ENCODE results near the gene PKDCC. TPM values are rescaled to one million over a fixed set of nuclear protein-coding genes. Genes with fewer than 3 reads are reported as not detected.

The PKDCC gene
- total RNA-seq, 2 experiments from 2014 or later: not detected

GRCh38 chr2:42045848-42046748 lies 1.7 kb upstream of the PKDCC start:
- H3K27ac Mint-ChIP-seq: no peak overlapping the region
- CTCF ChIA-PET: interaction anchor here (0.9 to 1.3 kb wide), 4 partner anchors 40 to 177 kb away, joined by 3 to 4 read pairs (median 4); no protein-coding TSS in a partner anchor
- peaks cover 10% of the 10 kb centered on the region for H3K4me1 Mint-ChIP-seq (ENCODE audit: low read depth)
- H3K4me3 Mint-ChIP-seq: no peak overlapping the region
- POLR2A ChIA-PET: interaction anchor here (0.6 kb wide), 1 partner anchor 271 kb away, joined by 3 read pairs; no protein-coding TSS in a partner anchor
- H3K27me3 Mint-ChIP-seq: peaks cover 47% of the 10 kb centered on the region
- intact Hi-C loops (cut with micrococcal nuclease): no loop called here
- no peak for DNase-seq
- H3K9me3 Mint-ChIP-seq: no peaks in the 10 kb centered on the region
- no peaks in the 10 kb centered on the region for H3K36me3 Mint-ChIP-seq

GRCh38 chr2:42046819-42047487 lies 868 bp upstream of the PKDCC start:
- Mint-ChIP-seq H3K9me3 (no peaks in the 10 kb centered on the region), H3K27ac (no peak overlapping the region), H3K36me3 (no peaks in the 10 kb centered on the region), H3K4me3 (peak overlapping the region; percentile 37), H3K4me1 (ENCODE audit: low read depth) (peaks cover 10% of the 10 kb centered on the region), H3K27me3 (peaks cover 51% of the 10 kb centered on the region)
- ChIA-PET CTCF (interaction anchor here (0.9 to 1.7 kb wide), 2 partner anchors 40 to 179 kb away, joined by 4 read pairs; no protein-coding TSS in a partner anchor), POLR2A (interaction anchor here (0.6 kb wide), 1 partner anchor 270 kb away, joined by 3 read pairs; no protein-coding TSS in a partner anchor)
- no peak for DNase-seq
- intact Hi-C loops (cut with micrococcal nuclease): no loop called here

- peak overlapping the region; percentile 26 for H3K4me3 Mint-ChIP-seq
- no peaks in the 10 kb centered on the region for H3K36me3 Mint-ChIP-seq
- no peaks in the 10 kb centered on the region for H3K9me3 Mint-ChIP-seq
- peaks cover 10% of the 10 kb centered on the region for H3K4me1 Mint-ChIP-seq (ENCODE audit: low read depth)
- no peak overlapping the region for H3K27ac Mint-ChIP-seq
- no peak for DNase-seq
- ChIA-PET CTCF (interaction anchor here (1.7 kb wide), 1 partner anchor 181 kb away, joined by 4 read pairs; no protein-coding TSS in a partner anchor), POLR2A (no interaction called here)
- intact Hi-C loops (cut with micrococcal nuclease): no loop called here
- H3K27me3 Mint-ChIP-seq: peaks cover 50% of the 10 kb centered on the region
Observed at GRCh38 chr2:42048299-42049220, 739 bp downstream of the PKDCC start.

- DNase-seq: no peak
- no peak overlapping the region for H3K4me3 Mint-ChIP-seq
- H3K9me3 Mint-ChIP-seq: no peaks in the 10 kb centered on the region
- peaks cover 47% of the 10 kb centered on the region for H3K27me3 Mint-ChIP-seq
- H3K27ac Mint-ChIP-seq: no peak overlapping the region
- intact Hi-C loops (cut with micrococcal nuclease): no loop called here
- no peaks in the 10 kb centered on the region for H3K36me3 Mint-ChIP-seq
- ChIA-PET POLR2A (no interaction called here), CTCF (no interaction called here)
- peaks cover 10% of the 10 kb centered on the region for H3K4me1 Mint-ChIP-seq (ENCODE audit: low read depth)
Observed at GRCh38 chr2:42049221-42050009, 1.6 kb downstream of the PKDCC start.

- H3K4me3 Mint-ChIP-seq: no peak overlapping the region
- H3K27ac Mint-ChIP-seq: no peak overlapping the region
- DNase-seq: no peak
- CTCF ChIA-PET: no interaction called here
- intact Hi-C loops (cut with micrococcal nuclease): no loop called here
- H3K27me3 Mint-ChIP-seq: peaks cover 42% of the 10 kb centered on the region
- no peaks in the 10 kb centered on the region for H3K9me3 Mint-ChIP-seq
- no peaks in the 10 kb centered on the region for H3K36me3 Mint-ChIP-seq
- POLR2A ChIA-PET: no interaction called here
- H3K4me1 Mint-ChIP-seq (ENCODE audit: low read depth): peaks cover 10% of the 10 kb centered on the region
Observed at GRCh38 chr2:42050010-42050702, 2.3 kb downstream of the PKDCC start.

GRCh38 chr2:42050703-42051542 lies 3.1 kb downstream of the PKDCC start:
- Mint-ChIP-seq H3K4me1 (ENCODE audit: low read depth) (peaks cover 10% of the 10 kb centered on the region), H3K4me3 (no peak overlapping the region), H3K27me3 (peaks cover 39% of the 10 kb centered on the region), H3K9me3 (no peaks in the 10 kb centered on the region), H3K36me3 (no peaks in the 10 kb centered on the region), H3K27ac (no peak overlapping the region)
- ChIA-PET POLR2A (no interaction called here), CTCF (no interaction called here)
- no peak for DNase-seq
- intact Hi-C loops (cut with micrococcal nuclease): no loop called here

GRCh38 chr2:42051543-42052235 lies 3.9 kb downstream of the PKDCC start:
- ChIA-PET POLR2A (interaction anchor here (0.6 kb wide), 1 partner anchor 180 kb away, joined by 3 read pairs; no protein-coding TSS in a partner anchor), CTCF (no interaction called here)
- no peaks in the 10 kb centered on the region for H3K36me3 Mint-ChIP-seq
- H3K9me3 Mint-ChIP-seq: no peaks in the 10 kb centered on the region
- no peak overlapping the region for H3K27ac Mint-ChIP-seq
- peaks cover 34% of the 10 kb centered on the region for H3K27me3 Mint-ChIP-seq
- no peak for DNase-seq
- H3K4me1 Mint-ChIP-seq (ENCODE audit: low read depth): peaks cover 10% of the 10 kb centered on the region
- no peak overlapping the region for H3K4me3 Mint-ChIP-seq
- intact Hi-C loops (cut with micrococcal nuclease): no loop called here

GRCh38 chr2:42052702-42053481 lies 5.1 kb downstream of the PKDCC start:
- Mint-ChIP-seq H3K27me3 (peaks cover 30% of the 10 kb centered on the region), H3K36me3 (no peaks in the 10 kb centered on the region), H3K27ac (no peak overlapping the region), H3K4me1 (ENCODE audit: low read depth) (peaks cover 5% of the 10 kb centered on the region), H3K4me3 (no peak overlapping the region), H3K9me3 (no peaks in the 10 kb centered on the region)
- intact Hi-C loops (cut with micrococcal nuclease): no loop called here
- CTCF ChIA-PET: no interaction called here
- POLR2A ChIA-PET: no interaction called here
- DNase-seq: no peak

GRCh38 chr2:42053482-42053790 lies 5.6 kb downstream of the PKDCC start:
- POLR2A ChIA-PET: no interaction called here
- Mint-ChIP-seq H3K4me3 (no peak overlapping the region), H3K36me3 (no peaks in the 10 kb centered on the region), H3K9me3 (no peaks in the 10 kb centered on the region), H3K27me3 (peaks cover 30% of the 10 kb centered on the region), H3K27ac (no peak overlapping the region), H3K4me1 (ENCODE audit: low read depth) (peaks cover 5% of the 10 kb centered on the region)
- intact Hi-C loops (cut with micrococcal nuclease): no loop called here
- no peak for DNase-seq
- CTCF ChIA-PET: no interaction called here

Measured in activated CD4-positive, alpha-beta memory T cell treated with anti-CD3 and anti-CD28 coated beads for 36 hours (primary cell).